H9 (cell line): Measurements from ENCODE around the gene ATOSB. TPM values are rescaled to one million over a fixed set of nuclear protein-coding genes. Genes with fewer than 3 reads are reported as not detected.
A peak's percentile ranks its signal among the peaks of the same experiment; 100 is the strongest.

ENCODE experiments used
- DNase-seq: peaks from one replicate; pipeline ENCODE4 v3.0.0-alpha.2; 2017
- H2AFZ ChIP-seq: one replicate; pipeline ENCODE4 v1.6.1; 2013; ENCODE audit warnings: mild to moderate bottlenecking, low read length, control low read depth, moderate library complexity
- H2AK5ac ChIP-seq: 2 replicates; pipeline ENCODE4 v1.6.1; 2013; ENCODE audit warnings: low read length, control low read depth, mixed read lengths; ENCODE audit not compliant: insufficient read length
- H2BK120ac ChIP-seq: one replicate; pipeline ENCODE4 v1.6.1; 2013; ENCODE audit warnings: low read depth, mild to moderate bottlenecking, low read length, control low read depth, inconsistent platforms; ENCODE audit not compliant: poor library complexity, severe bottlenecking
- H2BK12ac ChIP-seq: 2 replicates; pipeline ENCODE4 v1.6.1; 2013; ENCODE audit warnings: low read length, control low read depth, mixed read lengths, low read depth; ENCODE audit not compliant: insufficient read length
- H2BK15ac ChIP-seq: 2 replicates; pipeline ENCODE4 v1.6.1; 2013; ENCODE audit warnings: low read depth, low read length, control low read depth
- H2BK20ac ChIP-seq: one replicate; pipeline ENCODE4 v1.6.1; 2013; ENCODE audit warnings: low read depth, mild to moderate bottlenecking, low read length, control low read depth, inconsistent platforms; ENCODE audit not compliant: poor library complexity, severe bottlenecking
- H2BK5ac ChIP-seq: 2 replicates; pipeline ENCODE4 v1.6.1; 2013; ENCODE audit warnings: low read length, control low read depth, mixed read lengths; ENCODE audit not compliant: insufficient read length
- H3K14ac ChIP-seq: 2 replicates; pipeline ENCODE4 v1.6.1; 2013; ENCODE audit warnings: low read length, control low read depth; ENCODE audit not compliant: insufficient read depth
- H3K18ac ChIP-seq: 2 replicates; pipeline ENCODE4 v1.6.1; 2013; ENCODE audit warnings: low read depth, mild to moderate bottlenecking, mixed read lengths, low read length, control low read depth; ENCODE audit not compliant: insufficient read length
- H3K23ac ChIP-seq: 2 replicates; pipeline ENCODE4 v1.6.1; 2013; ENCODE audit warnings: low read length, control low read depth, mixed read lengths, low read depth; ENCODE audit not compliant: insufficient read length
- H3K23me2 ChIP-seq: 2 replicates; pipeline ENCODE4 v1.6.1; 2013; ENCODE audit warnings: low read depth, mild to moderate bottlenecking, mixed read lengths, low read length, control low read depth; ENCODE audit not compliant: insufficient read length, poor library complexity, severe bottlenecking
- H3K27ac ChIP-seq: 2 replicates; pipeline ENCODE4 v1.5.1; 2013; ENCODE audit warnings: low read length, control low read depth, mixed read lengths, low read depth; ENCODE audit not compliant: insufficient read length
- H3K27me3 ChIP-seq: 2 replicates; pipeline ENCODE4 v1.6.1; 2013; ENCODE audit warnings: low read length, control low read depth, inconsistent platforms; ENCODE audit not compliant: insufficient read depth
- H3K4ac ChIP-seq: 2 replicates; pipeline ENCODE4 v1.6.1; 2013; ENCODE audit warnings: low read depth, mild to moderate bottlenecking, control low read depth, inconsistent platforms, low read length, moderate library complexity
- H3K4me1 ChIP-seq: 2 replicates; pipeline ENCODE4 v1.6.1; 2013; ENCODE audit warnings: low read length, control low read depth, inconsistent platforms; ENCODE audit not compliant: insufficient read depth
- H3K4me2 ChIP-seq: 2 replicates; pipeline ENCODE4 v1.6.1; 2013; ENCODE audit warnings: low read length, control low read depth, mixed read lengths; ENCODE audit not compliant: insufficient read length, insufficient read depth
- H3K56ac ChIP-seq: 2 replicates; pipeline ENCODE4 v1.6.1; 2013; ENCODE audit warnings: low read depth, mild to moderate bottlenecking, mixed read lengths, low read length, control low read depth; ENCODE audit not compliant: insufficient read length
- H3K79me1 ChIP-seq: 2 replicates; pipeline ENCODE4 v1.6.1; 2013; ENCODE audit warnings: low read depth, mild to moderate bottlenecking, moderate library complexity, low read length, control low read depth, inconsistent platforms; ENCODE audit not compliant: insufficient read depth, poor library complexity, severe bottlenecking
- H3K79me2 ChIP-seq: 2 replicates; pipeline ENCODE4 v1.6.1; 2013; ENCODE audit warnings: low read length, control low read depth, inconsistent platforms; ENCODE audit not compliant: insufficient read depth
- H3K9ac ChIP-seq: 2 replicates; pipeline ENCODE4 v1.6.1; 2013; ENCODE audit warnings: low read length, control low read depth, mixed read lengths; ENCODE audit not compliant: insufficient read length; ENCODE audit errors: extremely low read depth
- H3K9me3 ChIP-seq: one replicate; pipeline ENCODE4 v1.6.1; 2013; ENCODE audit warnings: low read depth, low read length, inconsistent platforms; ENCODE audit not compliant: control insufficient read depth
- H3T11ph ChIP-seq: one replicate; pipeline ENCODE4 v1.6.1; 2013; ENCODE audit warnings: mild to moderate bottlenecking, low read length, control low read depth, inconsistent platforms
- H4K20me1 ChIP-seq: one replicate; pipeline ENCODE4 v1.6.1; 2013; ENCODE audit not compliant: control insufficient read depth, insufficient read length, insufficient read depth
- H4K5ac ChIP-seq: 2 replicates; pipeline ENCODE4 v1.6.1; 2013; ENCODE audit warnings: low read depth, mild to moderate bottlenecking, mixed read lengths, low read length, control low read depth; ENCODE audit not compliant: insufficient read length
- H4K8ac ChIP-seq: replicated peaks from 2 replicates; pipeline ENCODE4 v1.6.1; 2013; ENCODE audit warnings: low read length, control low read depth, mixed read lengths, low read depth; ENCODE audit not compliant: insufficient read length
- H4K91ac ChIP-seq: 2 replicates; pipeline ENCODE4 v1.6.1; 2013; ENCODE audit warnings: low read depth, mild to moderate bottlenecking, moderate library complexity, mixed read lengths, low read length, control low read depth; ENCODE audit not compliant: insufficient read length
- H3K27ac Mint-ChIP-seq, 3 experiments: 2 replicates in 2 of 3; 3 replicates in 1 of 3; pipeline ENCODE4 v1.8.0; 2020 to 2021; ENCODE audit warnings: mixed read lengths in 3 of 3, mild to moderate bottlenecking in 1 of 3, moderate library complexity in 1 of 3
- H3K27me3 Mint-ChIP-seq: 2 replicates; pipeline ENCODE4 v1.8.0; 2021; ENCODE audit warnings: low read depth, mild to moderate bottlenecking, moderate library complexity, mixed read lengths
- H3K36me3 Mint-ChIP-seq, 3 experiments: 2 replicates in 2 of 3; 3 replicates in 1 of 3; pipeline ENCODE4 v1.8.0; 2020 to 2021; ENCODE audit warnings: low read depth in 3 of 3, mixed read lengths in 3 of 3; ENCODE audit not compliant: insufficient read depth in 1 of 3
- H3K4me1 Mint-ChIP-seq, 2 experiments: 2 replicates each; pipeline ENCODE4 v1.8.0; 2020; ENCODE audit warnings: mixed read lengths in 2 of 2
- H3K4me3 Mint-ChIP-seq, 2 experiments: 2 replicates in 1 of 2; 3 replicates in 1 of 2; pipeline ENCODE4 v1.8.0; 2020 to 2021; ENCODE audit warnings: mild to moderate bottlenecking in 2 of 2, mixed read lengths in 2 of 2, moderate library complexity in 1 of 2
- H3K9me3 Mint-ChIP-seq, 2 experiments: 2 replicates in 1 of 2; 3 replicates in 1 of 2; pipeline ENCODE4 v1.8.0; 2020; ENCODE audit warnings: mild to moderate bottlenecking in 2 of 2, mixed read lengths in 2 of 2, moderate library complexity in 1 of 2
- WGBS: extraction: QIAGEN DNeasy Blood & Tissue Kit; methylation state at CpG from one replicate; pipeline ENCODE4 v1.1.7; 2013; ENCODE audit warnings: missing lambda C conversion rate, low lambda C conversion rate, mixed read lengths; ENCODE audit not compliant: insufficient read length; ENCODE audit errors: extremely low coverage; 5-methylcytosine and 5-hydroxymethylcytosine counted together
- total RNA-seq: library from RNA; stranded (reverse); gene quantifications from 2 replicates; pipeline ENCODE4 v1.2.1, GENCODE V29; 2021
- TF ChIP-seq, protein P1 (sequence below): fragments of 200-600 bp; sonication (generic); conservative IDR thresholded peaks from 3 replicates; pipeline ENCODE4 v1.8.0; 2021; ENCODE audit warnings: antibody characterized with exemption, mild to moderate bottlenecking

ATOSB gene
- total RNA-seq, 1 experiment from 2014 or later, result 5.6 TPM

DNA sequence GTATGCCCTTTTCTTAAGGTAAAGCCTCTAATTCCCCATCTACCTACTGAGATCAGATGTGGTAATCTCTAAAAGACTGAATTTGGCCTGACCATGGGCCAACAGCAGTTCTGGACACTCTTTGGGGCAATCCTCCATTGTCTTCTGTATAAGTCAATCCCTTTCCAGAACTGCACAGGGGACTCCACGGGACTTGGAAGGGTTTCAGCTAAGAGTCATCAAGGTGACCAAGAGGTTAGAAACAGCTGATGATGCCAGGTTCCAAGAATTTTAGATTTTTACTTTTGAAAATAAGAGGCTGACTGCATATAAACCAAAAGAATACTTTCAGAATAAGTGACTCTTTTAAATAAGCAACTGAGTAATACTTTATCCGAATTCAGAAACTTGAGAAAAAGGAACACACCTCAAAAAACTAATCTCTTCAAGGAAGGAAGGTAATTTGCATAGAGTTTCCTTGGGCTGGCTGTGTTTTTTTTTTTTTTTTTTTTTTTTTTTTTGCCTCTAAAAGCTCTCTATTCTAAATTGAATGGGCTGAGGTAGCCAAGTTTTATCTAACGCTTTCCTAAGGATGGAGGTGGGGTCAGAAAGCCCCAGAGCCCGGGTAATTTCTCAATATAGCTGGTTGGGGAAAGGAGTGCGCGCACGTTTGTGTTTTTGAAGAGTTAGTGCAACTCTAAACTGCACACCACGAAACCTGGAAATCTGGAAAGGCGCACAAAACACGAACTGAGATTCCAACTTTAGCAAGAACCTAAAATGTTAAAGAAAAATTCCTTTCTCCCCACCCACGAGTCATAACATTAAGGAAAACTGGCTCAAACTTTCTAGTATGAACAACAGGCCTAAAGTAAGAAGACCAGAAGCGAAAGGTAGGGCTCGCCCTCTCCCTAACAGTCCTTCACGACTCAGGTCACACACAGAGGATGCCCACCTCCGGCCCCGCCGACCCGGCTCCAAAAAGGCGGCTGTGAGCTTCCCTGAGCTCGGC, 44.5 kb downstream of the ATOSB start:
- H3K23ac ChIP-seq, result no peak overlapping the region
- no peak overlapping the region for H2BK15ac ChIP-seq
- Mint-ChIP-seq H3K9me3 (no peaks in the 10 kb centered on the region; a peak in 1 of 5 replicates), H3K4me1 (peaks cover 18 to 22% of the 10 kb centered on the region in 2 experiments), H3K4me3 (peak overlapping the region; percentile 92 to 95), H3K27me3 (no peaks in the 10 kb centered on the region; the same call in none of the 2 replicates), H3K36me3 (peaks cover 64 to 84% (median 74%) of the 10 kb centered on the region in 3 experiments), H3K27ac (peak overlapping the region; percentile 94 to 98 (median 96))
- H3K79me2 ChIP-seq, result peaks cover 39% of the 10 kb centered on the region
- no peak overlapping the region for H2BK20ac ChIP-seq
- no peak overlapping the region for H4K8ac ChIP-seq
- no peak overlapping the region for H2BK120ac ChIP-seq
- peaks cover 6% of the 10 kb centered on the region for H3K23me2 ChIP-seq
- no peak overlapping the region for H3T11ph ChIP-seq
- H2BK12ac ChIP-seq, result no peak overlapping the region
- H2AFZ ChIP-seq, result no peak overlapping the region
- H2AK5ac ChIP-seq, result no peak overlapping the region
- H4K20me1 ChIP-seq, result no peaks in the 10 kb centered on the region
- H3K4ac ChIP-seq, result no peak overlapping the region
- peak overlapping the region; percentile 85 for H3K9ac ChIP-seq
- H3K27ac ChIP-seq, result no peak overlapping the region
- H3K4me2 ChIP-seq, result peak overlapping the region; percentile 76
- peaks cover 5% of the 10 kb centered on the region; the same call in 1 of the 2 replicates for H3K4me1 ChIP-seq
- H4K5ac ChIP-seq, result no peak overlapping the region
- peak overlapping the region; percentile 59 for H3K14ac ChIP-seq
- no peak for DNase-seq
- H2BK5ac ChIP-seq, result no peak overlapping the region
- H3K9me3 ChIP-seq, result no peaks in the 10 kb centered on the region
- WGBS, result no CpG with 5 or more reads among the region's 20 CpGs
- H3K27me3 ChIP-seq, result no peaks in the 10 kb centered on the region
- peak overlapping the region; percentile 83 for H3K18ac ChIP-seq
- H3K56ac ChIP-seq, result no peak overlapping the region
- TF ChIP-seq, protein P1, sequence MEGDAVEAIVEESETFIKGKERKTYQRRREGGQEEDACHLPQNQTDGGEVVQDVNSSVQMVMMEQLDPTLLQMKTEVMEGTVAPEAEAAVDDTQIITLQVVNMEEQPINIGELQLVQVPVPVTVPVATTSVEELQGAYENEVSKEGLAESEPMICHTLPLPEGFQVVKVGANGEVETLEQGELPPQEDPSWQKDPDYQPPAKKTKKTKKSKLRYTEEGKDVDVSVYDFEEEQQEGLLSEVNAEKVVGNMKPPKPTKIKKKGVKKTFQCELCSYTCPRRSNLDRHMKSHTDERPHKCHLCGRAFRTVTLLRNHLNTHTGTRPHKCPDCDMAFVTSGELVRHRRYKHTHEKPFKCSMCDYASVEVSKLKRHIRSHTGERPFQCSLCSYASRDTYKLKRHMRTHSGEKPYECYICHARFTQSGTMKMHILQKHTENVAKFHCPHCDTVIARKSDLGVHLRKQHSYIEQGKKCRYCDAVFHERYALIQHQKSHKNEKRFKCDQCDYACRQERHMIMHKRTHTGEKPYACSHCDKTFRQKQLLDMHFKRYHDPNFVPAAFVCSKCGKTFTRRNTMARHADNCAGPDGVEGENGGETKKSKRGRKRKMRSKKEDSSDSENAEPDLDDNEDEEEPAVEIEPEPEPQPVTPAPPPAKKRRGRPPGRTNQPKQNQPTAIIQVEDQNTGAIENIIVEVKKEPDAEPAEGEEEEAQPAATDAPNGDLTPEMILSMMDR, result no peak
- H3K79me1 ChIP-seq, result no peaks in the 10 kb centered on the region
- H4K91ac ChIP-seq, result no peak overlapping the region
